Activated CD4-positive, alpha-beta T cell treated with anti-CD3 and anti-CD28 coated beads for 1 hour (primary cell): Measurements from ENCODE around the gene MSLN.

ENCODE experiments used
- DNase-seq: peaks from one replicate; pipeline ENCODE4 v3.0.0-alpha.2; 2020

The MSLN gene

GRCh38 chr16:778447-778846 lies 17.9 kb downstream of the MSLN start:
- no peak for DNase-seq

- DNase-seq = no peak
These were observed 18.5 kb downstream of the MSLN start for GRCh38 chr16:778909-779527.

GRCh38 chr16:779561-779960 lies 19.0 kb downstream of the MSLN start:
- DNase-seq = no peak

- no peak for DNase-seq
These were observed 19.8 kb downstream of the MSLN start for GRCh38 chr16:780296-780695.

- DNase-seq = no peak
These were observed 20.9 kb downstream of the MSLN start for GRCh38 chr16:781346-782010.

GRCh38 chr16:782258-782657 lies 21.7 kb downstream of the MSLN start:
- no peak for DNase-seq

- DNase-seq = no peak
These were observed 22.4 kb downstream of the MSLN start for GRCh38 chr16:782766-783403.

DNA sequence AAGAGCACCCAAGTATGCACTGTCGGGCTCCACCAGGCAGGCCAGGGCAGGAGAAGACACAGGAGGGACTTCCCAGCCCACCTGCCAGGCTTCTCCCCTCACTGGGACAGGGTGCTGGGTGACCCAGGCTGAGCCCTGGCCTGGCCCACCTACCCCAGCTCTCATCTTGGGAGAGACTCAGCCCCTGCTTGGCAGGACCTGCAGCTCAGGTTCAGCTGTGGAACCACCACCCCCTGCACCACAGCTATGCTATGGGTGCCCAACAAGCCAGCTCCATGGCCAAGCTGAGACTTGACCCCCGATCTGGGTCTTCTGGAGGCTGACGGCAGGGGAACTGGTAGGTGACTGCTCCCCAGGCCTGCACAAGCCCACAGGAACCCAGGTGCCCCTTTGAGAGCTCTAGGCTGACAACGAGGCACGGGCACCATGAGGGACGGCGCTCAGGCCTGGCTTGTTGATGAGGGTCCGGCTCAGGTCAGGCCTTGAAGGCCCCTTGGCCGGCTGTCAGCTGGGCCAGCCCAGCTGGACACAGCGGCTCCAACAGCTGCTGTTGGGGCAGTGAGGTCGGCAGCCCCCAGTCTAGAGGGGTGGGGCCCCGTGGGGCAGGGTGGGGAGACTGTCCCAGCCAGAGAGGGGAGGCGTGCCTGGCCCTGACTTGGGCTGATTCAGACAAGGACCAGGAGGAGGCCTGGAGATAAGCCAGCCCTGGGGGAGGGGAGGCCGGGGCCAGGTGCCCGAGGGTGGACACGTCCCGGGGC lies 23.0 kb downstream of the MSLN start:
- DNase-seq = no peak

DNA sequence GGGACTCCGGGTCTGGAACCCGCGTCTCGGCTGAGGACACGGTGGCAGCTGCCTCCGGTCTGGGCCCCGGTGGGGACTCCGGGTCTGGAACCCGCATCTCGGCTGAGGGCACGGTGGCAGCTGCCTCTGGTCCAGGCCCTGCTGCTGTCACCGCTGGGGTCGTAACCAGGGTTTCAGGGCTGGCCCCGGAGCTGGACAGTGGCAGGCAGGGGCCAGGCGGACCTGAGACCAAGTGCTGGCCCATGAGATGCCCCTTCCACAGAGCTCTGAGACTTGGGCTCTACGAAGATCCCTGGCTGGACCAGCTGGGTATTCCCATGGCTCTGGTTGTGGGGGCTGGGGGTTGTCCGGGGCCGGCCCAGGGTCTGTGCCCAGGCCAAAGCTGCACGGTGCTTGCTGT lies 23.9 kb downstream of the MSLN start:
- no peak for DNase-seq

GRCh38 chr16:785563-786535 lies 25.3 kb downstream of the MSLN start:
- DNase-seq = peak; percentile 57

GRCh38 chr16:787321-787966 lies 26.9 kb downstream of the MSLN start:
- DNase-seq = no peak

GRCh38 chr16:787978-788398 lies 27.5 kb downstream of the MSLN start, which contains the start of gene RPUSD1:
Gene RPUSD1 (minus strand): TSS chr16:788381. CDS start chr16:787737, 644 bp downstream.
- no peak for DNase-seq

- peak; percentile 91 for DNase-seq
These were observed 28.0 kb downstream of the MSLN start, which contains the start of gene CHTF18 for GRCh38 chr16:788399-789126. Gene CHTF18 (plus strand): TSS chr16:788620. CDS start chr16:788685, 65 bp downstream.

- no peak for DNase-seq
These were observed 28.8 kb downstream of the MSLN start for GRCh38 chr16:789191-789850.

GRCh38 chr16:790086-790485 lies 29.6 kb downstream of the MSLN start:
- no peak for DNase-seq

DNA sequence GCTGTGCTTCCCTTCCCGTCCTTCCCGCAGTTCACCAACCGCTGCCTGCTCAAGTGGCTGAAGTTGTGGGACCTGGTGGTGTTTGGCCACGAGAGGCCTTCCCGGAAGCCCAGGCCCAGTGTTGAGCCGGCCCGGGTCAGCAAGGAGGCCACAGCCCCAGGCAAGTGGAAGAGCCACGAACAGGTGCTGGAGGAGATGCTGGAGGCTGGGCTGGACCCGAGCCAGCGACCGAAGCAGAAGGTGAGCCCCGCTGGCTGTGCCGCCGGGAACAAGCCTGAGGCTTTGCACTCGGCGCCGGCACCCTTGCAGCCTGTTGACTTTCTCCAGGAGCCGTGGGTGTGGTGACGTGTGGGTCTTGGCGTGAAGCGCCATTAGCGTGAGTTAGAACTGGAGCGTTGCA lies 30.6 kb downstream of the MSLN start:
- no peak for DNase-seq

DNA sequence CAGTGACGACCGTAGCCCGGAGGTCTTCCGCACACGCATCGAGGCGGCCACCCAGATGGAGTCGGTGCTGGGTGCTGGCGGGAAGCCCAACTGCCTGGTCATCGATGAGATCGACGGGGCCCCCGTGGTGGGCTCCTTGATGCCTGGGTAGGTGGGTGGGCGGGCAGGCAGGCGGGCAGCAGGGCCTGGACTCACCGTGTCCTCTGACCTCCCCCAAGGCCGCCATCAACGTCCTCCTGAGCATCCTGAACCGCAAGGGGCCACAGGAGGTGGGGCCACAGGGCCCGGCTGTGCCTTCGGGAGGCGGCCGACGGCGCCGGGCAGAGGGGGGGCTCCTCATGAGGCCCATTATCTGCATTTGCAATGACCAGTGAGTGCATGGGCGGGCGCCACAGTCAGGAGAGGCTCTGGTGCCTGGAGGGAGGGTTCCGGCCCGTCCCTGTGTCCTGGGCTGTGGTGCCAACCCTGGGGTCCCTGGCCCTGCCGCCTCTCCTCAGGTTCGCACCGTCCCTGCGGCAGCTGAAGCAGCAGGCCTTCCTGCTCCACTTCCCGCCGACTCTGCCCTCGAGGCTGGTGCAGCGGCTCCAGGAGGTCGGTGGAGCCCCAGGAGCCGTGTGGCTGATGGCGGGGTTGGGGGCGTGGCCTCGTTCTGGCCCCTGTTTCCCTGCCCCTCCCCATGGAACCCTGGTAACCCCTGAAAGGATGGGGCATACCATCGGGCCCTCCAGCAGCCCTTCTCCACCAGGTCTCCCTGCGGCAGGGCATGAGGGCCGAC lies 31.9 kb downstream of the MSLN start:
- no peak for DNase-seq

GRCh38 chr16:793414-793813 lies 32.9 kb downstream of the MSLN start:
- DNase-seq = no peak

DNA sequence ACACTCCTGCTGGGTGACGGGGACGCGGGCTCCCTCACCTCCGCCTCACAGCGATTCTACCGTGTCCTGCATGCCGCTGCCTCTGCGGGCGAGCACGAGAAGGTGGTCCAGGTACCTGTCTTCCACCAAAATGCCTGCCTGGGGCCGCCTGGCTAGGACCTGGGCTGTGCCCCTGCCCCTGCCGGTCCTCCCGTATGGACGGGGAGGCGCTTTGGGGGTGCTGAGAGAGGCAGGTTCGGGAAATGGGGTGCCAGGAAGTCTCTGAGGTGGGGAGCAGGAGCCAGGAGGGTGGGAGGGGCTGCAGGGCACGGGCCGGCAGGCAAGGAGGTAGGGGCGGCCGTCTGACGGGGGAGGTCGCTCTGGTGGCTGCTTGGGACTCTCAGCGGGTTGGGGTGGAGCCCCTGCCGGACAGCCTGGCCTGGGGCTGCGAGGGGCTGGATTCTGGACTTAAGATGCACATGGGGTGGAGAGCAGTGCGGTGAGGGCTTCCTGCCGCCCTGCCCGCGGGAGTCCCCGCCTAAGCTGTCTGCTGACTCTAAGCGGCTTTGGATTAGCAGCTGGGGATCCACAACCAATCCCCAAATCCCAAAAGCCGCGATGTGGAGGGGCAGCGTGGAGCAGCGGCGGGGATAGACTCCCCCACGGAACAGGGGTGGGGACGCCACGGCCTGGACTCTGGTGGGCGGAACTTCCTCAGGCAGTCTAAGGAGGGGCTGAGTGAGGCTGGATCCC lies 33.7 kb downstream of the MSLN start:
- DNase-seq = no peak
